A549 (cell line): Measurements from ENCODE around the gene ANKRD9.

Source experiments
- CEBPB ChIP-seq, 2 experiments: fragments of >200 bp in 1 of 2; sonication (Bioruptor Twin) in 1 of 2; formaldehyde crosslinking in 1 of 2; IDR thresholded peaks; 2 replicates each; pipeline ENCODE4 v1.6.1; 2012 to 2016
- CHD4 ChIP-seq: fragments of 200-600 bp; sonication (generic); IDR thresholded peaks from 2 replicates; pipeline ENCODE4 v1.6.1; 2016; ENCODE audit warnings: antibody characterized with exemption, mild to moderate bottlenecking, borderline replicate concordance
- EP300 ChIP-seq, 2 experiments: fragments of >200 bp; sonication (Bioruptor Twin); formaldehyde crosslinking; IDR thresholded peaks; 2 replicates in 1 of 2; 3 replicates in 1 of 2; pipeline ENCODE4 v1.6.1; 2016 to 2017
- FOXS1 ChIP-seq: fragments of 250-450 bp; sonication (Bioruptor Pico); IDR thresholded peaks from 2 replicates; pipeline ENCODE4 v1.5.0; 2020; ENCODE audit warnings: mild to moderate bottlenecking, moderate library complexity
- HEYL ChIP-seq: fragments of 250-450 bp; sonication (Bioruptor Pico); IDR thresholded peaks from 2 replicates; pipeline ENCODE4 v1.8.0; 2021; ENCODE audit warnings: mild to moderate bottlenecking, moderate library complexity
- JUNB ChIP-seq: fragments of >200 bp; sonication (Bioruptor Twin); formaldehyde crosslinking; IDR thresholded peaks from 2 replicates; pipeline ENCODE4 v1.6.1; 2016
- KDM5A ChIP-seq: fragments of 200-600 bp; sonication (generic); IDR thresholded peaks from 2 replicates; pipeline ENCODE4 v1.6.1; 2016; ENCODE audit warnings: antibody characterized with exemption, mild to moderate bottlenecking
- NFE2L2 ChIP-seq: fragments of 150-350 bp; conservative IDR thresholded peaks from 2 replicates; pipeline ENCODE4 v1.6.1; 2014; ENCODE audit warnings: low read length
- POLR2A ChIP-seq: IDR thresholded peaks from 2 replicates; pipeline ENCODE4 v1.6.1; 2012; ENCODE audit warnings: mild to moderate bottlenecking, low read length
- SMC3 ChIP-seq: fragments of >200 bp; sonication (Bioruptor Twin); formaldehyde crosslinking; IDR thresholded peaks from 3 replicates; pipeline ENCODE4 v1.6.1; 2018; ENCODE audit warnings: inconsistent platforms
- TF ChIP-seq, protein P1 (sequence below): fragments of 150-350 bp; IDR thresholded peaks from 2 replicates; pipeline ENCODE4 v1.6.1; 2014; ENCODE audit warnings: low read depth, mild to moderate bottlenecking, low read length
- TF ChIP-seq, protein P2 (sequence below): fragments of >200 bp; sonication (Bioruptor Twin); formaldehyde crosslinking; IDR thresholded peaks from 3 replicates; pipeline ENCODE4 v1.5.1; 2016
- TF ChIP-seq, protein P3 (sequence below): fragments of 450-650 bp; IDR thresholded peaks from 2 replicates; pipeline ENCODE4 v1.6.1; 2014; ENCODE audit warnings: antibody characterized with exemption

DNA sequence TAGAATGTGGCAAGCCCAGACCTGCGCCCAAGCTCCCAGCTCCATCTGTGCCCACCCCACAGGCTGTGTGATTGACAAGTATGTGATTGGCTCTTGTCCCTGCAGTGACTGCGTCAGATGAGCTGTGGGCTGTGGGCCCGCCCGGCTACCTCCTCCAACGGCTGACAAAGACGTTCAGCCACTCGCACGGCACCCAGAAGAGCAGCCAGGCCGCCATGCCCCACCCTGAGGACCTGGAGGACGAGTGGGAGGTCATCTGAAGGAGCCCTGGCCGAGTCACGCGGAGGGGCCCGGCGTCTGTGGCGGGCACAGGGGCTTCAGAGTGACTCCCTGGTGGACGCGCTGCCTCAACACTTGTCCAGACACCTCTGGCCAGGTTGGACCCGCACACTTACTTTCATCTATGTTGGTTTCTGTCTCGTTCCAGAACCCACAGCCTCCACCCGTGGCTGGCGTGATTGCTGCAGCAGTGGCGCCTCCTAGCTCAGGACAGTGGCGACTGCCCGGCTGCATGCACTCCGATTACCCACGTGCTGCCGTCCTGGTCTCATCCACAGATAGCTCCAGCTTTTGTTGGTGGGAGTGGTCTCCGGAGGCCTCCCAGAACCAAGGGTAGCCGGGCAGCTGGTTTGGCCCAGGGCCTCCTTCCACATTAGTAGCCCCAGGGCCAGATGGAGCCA lies 11.4 kb downstream of the ANKRD9 start:
- TF ChIP-seq, protein P1, sequence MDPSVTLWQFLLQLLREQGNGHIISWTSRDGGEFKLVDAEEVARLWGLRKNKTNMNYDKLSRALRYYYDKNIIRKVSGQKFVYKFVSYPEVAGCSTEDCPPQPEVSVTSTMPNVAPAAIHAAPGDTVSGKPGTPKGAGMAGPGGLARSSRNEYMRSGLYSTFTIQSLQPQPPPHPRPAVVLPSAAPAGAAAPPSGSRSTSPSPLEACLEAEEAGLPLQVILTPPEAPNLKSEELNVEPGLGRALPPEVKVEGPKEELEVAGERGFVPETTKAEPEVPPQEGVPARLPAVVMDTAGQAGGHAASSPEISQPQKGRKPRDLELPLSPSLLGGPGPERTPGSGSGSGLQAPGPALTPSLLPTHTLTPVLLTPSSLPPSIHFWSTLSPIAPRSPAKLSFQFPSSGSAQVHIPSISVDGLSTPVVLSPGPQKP, result no peak
- TF ChIP-seq, protein P2, sequence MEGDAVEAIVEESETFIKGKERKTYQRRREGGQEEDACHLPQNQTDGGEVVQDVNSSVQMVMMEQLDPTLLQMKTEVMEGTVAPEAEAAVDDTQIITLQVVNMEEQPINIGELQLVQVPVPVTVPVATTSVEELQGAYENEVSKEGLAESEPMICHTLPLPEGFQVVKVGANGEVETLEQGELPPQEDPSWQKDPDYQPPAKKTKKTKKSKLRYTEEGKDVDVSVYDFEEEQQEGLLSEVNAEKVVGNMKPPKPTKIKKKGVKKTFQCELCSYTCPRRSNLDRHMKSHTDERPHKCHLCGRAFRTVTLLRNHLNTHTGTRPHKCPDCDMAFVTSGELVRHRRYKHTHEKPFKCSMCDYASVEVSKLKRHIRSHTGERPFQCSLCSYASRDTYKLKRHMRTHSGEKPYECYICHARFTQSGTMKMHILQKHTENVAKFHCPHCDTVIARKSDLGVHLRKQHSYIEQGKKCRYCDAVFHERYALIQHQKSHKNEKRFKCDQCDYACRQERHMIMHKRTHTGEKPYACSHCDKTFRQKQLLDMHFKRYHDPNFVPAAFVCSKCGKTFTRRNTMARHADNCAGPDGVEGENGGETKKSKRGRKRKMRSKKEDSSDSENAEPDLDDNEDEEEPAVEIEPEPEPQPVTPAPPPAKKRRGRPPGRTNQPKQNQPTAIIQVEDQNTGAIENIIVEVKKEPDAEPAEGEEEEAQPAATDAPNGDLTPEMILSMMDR, result peak; percentile 21; the same call in 1 of the 3 replicates
- TF ChIP-seq FOXS1 (CRISPR knock-in tag) (no peak), JUNB (no peak), NFE2L2 (no peak), POLR2A (no peak), HEYL (no peak), CEBPB (IDR thresholded peaks at IDR 0.05) (no peak), SMC3 (no peak), CHD4 (no peak), KDM5A (no peak), EP300 (IDR thresholded peaks at IDR 0.05) (no peak)
- TF ChIP-seq, protein P3, sequence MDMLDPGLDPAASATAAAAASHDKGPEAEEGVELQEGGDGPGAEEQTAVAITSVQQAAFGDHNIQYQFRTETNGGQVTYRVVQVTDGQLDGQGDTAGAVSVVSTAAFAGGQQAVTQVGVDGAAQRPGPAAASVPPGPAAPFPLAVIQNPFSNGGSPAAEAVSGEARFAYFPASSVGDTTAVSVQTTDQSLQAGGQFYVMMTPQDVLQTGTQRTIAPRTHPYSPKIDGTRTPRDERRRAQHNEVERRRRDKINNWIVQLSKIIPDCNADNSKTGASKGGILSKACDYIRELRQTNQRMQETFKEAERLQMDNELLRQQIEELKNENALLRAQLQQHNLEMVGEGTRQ, result no peak
